Coronary artery (tissue), 2 donors: Measurements from ENCODE around the gene FZR1.

Source experiments
- DNase-seq: peaks from one replicate; pipeline ENCODE4 v3.0.0-alpha.2; 2017; ENCODE audit warnings: low spot score
- H3K27ac ChIP-seq, 2 donors: fragments of 200-600 bp; sonication (generic); one replicate each; pipeline ENCODE4 v1.5.1; 2016 to 2019
- H3K4me3 ChIP-seq: fragments of 200-600 bp; sonication (generic); 2 replicates; pipeline ENCODE4 v1.5.1; 2016; ENCODE audit warnings: mild to moderate bottlenecking, moderate library complexity
- CTCF ChIP-seq: fragments of 200-600 bp; sonication (generic); IDR thresholded peaks from one replicate; pipeline ENCODE4 v1.5.1; 2019; ENCODE audit warnings: antibody characterized with exemption

Gene FZR1

GRCh38 chr19:3479834-3480215 is 26.3 kb upstream of the FZR1 start:
- Histone ChIP-seq H3K27ac (no peak overlapping the region), H3K4me3 (no peak overlapping the region)
- no peak for DNase-seq
- TF ChIP-seq CTCF: no peak

- TF ChIP-seq CTCF: no peak
- Histone ChIP-seq H3K27ac (no peak within 1 kb of the TSS), H3K4me3 (no peak within 1 kb of the TSS)
- DNase-seq: no peak
Measured at GRCh38 chr19:3480383-3481091, 25.6 kb upstream of the FZR1 start, which contains the start of gene SMIM24. TSS of gene SMIM24 (minus strand) at chr19:3480525. CDS start at chr19:3480463, 62 bp downstream.

- H3K4me3 ChIP-seq: no peak overlapping the region
- DNase-seq: no peak
- no peak overlapping the region for H3K27ac ChIP-seq
- TF ChIP-seq CTCF: no peak
Measured at GRCh38 chr19:3481241-3482090, 24.6 kb upstream of the FZR1 start.

GRCh38 chr19:3482507-3483225 is 23.4 kb upstream of the FZR1 start:
- DNase-seq: no peak
- Histone ChIP-seq H3K4me3 (no peak overlapping the region), H3K27ac (no peak overlapping the region)
- no peak for TF ChIP-seq CTCF

GRCh38 chr19:3483226-3483628 is 22.9 kb upstream of the FZR1 start, which contains the start of gene SMIM44:
TSS of gene SMIM44 (minus strand) at chr19:3483441. CDS start at chr19:3483403, 38 bp downstream.
- Histone ChIP-seq H3K27ac (no peak within 1 kb of the TSS), H3K4me3 (no peak within 1 kb of the TSS)
- DNase-seq: no peak
- TF ChIP-seq CTCF: no peak

GRCh38 chr19:3491396-3492119 is 14.6 kb upstream of the FZR1 start:
- no peak overlapping the region for H3K4me3 ChIP-seq
- no peak overlapping the region for H3K27ac ChIP-seq
- TF ChIP-seq CTCF: no peak
- DNase-seq: no peak
